Heart right ventricle (tissue), 16 donors: ENCODE data around the gene ZNF219. TPM values are rescaled to one million over a fixed set of nuclear protein-coding genes. Genes with fewer than 3 reads are reported as not detected.
A peak's percentile ranks its signal among the peaks of the same experiment; 100 is the strongest.
"Not testable (repeated sequence)": the region's sequence is repeated elsewhere in the genome, so short reads cannot be mapped to it uniquely, and the experiment has no call there.

ENCODE experiments used
- ATAC-seq, 8 donors: fragments of 200-7000 bp; cut with Tn5 transposase; one replicate each; pipeline ENCODE4 v1.9.1; 2020; ENCODE audit warnings: mild to moderate bottlenecking in 8 of 8, moderate library complexity in 8 of 8, moderate number of reproducible peaks in 1 of 8
- DNase-seq, 2 donors: peaks; one replicate each; pipeline ENCODE4 v3.0.0-alpha.2; 2020
- H3K27ac ChIP-seq, 10 donors: fragments of 200-600 bp; sonication (generic) in 2 of 10; one replicate each; pipeline versions ENCODE4 v1.5.0 to v1.8.0; 2020 to 2022; ENCODE audit warnings: mild to moderate bottlenecking in 3 of 10
- H3K27me3 ChIP-seq, 7 donors: fragments of 200-600 bp; one replicate each; pipeline ENCODE4 v1.8.0; 2021 to 2022; ENCODE audit warnings: mild to moderate bottlenecking in 2 of 7
- H3K36me3 ChIP-seq, 9 donors: fragments of 200-600 bp; sonication (generic) in 1 of 9; one replicate each; pipeline versions ENCODE4 v1.5.0 to v1.8.0; 2020 to 2022; ENCODE audit warnings: mild to moderate bottlenecking in 2 of 9
- H3K4me1 ChIP-seq, 9 donors: fragments of 200-600 bp; sonication (generic) in 1 of 9; one replicate each; pipeline versions ENCODE4 v1.5.0 to v1.8.0; 2020 to 2022; ENCODE audit warnings: mild to moderate bottlenecking in 4 of 9
- H3K4me3 ChIP-seq, 10 donors: fragments of 200-600 bp; sonication (generic) in 2 of 10; one replicate each; pipeline versions ENCODE4 v1.5.0 to v1.8.0; 2020 to 2022; ENCODE audit warnings: mild to moderate bottlenecking in 7 of 10, moderate library complexity in 2 of 10
- H3K9me3 ChIP-seq, 11 donors: fragments of 200-600 bp in 10 of 11; sonication (generic) in 2 of 11; one replicate each; pipeline versions ENCODE4 v1.5.0 to v1.8.0; 2013 to 2022; ENCODE audit warnings: mild to moderate bottlenecking in 2 of 11, control low read depth in 1 of 11, moderate library complexity in 1 of 11
- CTCF ChIP-seq, 9 donors: fragments of 200-600 bp; sonication (generic) in 2 of 9; IDR thresholded peaks; one replicate each; pipeline versions ENCODE4 v1.5.0 to v1.8.0; 2021 to 2022; ENCODE audit warnings: antibody characterized with exemption in 9 of 9, mild to moderate bottlenecking in 5 of 9, moderate library complexity in 1 of 9
- WGBS, 2 donors: extraction: QIAGEN DNeasy Blood & Tissue Kit; methylation state at CpG; one replicate each; pipeline ENCODE4 v1.1.7; 2013; ENCODE audit warnings: inconsistent platforms in 1 of 2; 5-methylcytosine and 5-hydroxymethylcytosine counted together
- intact Hi-C, 10 donors: fragments of 100-400 bp; cut with DNase I; formaldehyde crosslinking; loops; one replicate each; pipeline versions ENCODE4 v1.11.1 to v1.14.2; 2022
- polyA plus RNA-seq, 2 donors: library from polyadenylated mRNA; stranded (reverse); fragments of 200-250 nt; gene quantifications; one replicate each; pipeline ENCODE4 v1.2.3, GENCODE V29; 2013
- total RNA-seq, 10 donors: library from RNA; stranded (reverse); fragmentation: NEBNext Ultra II Directional in 3 of 10; extraction: Animal tissue kit (Norgen Biotek cat#: 25700) in 3 of 10; gene quantifications; one replicate each; pipeline versions ENCODE4 v1.2.1 to v1.2.4, GENCODE V29; 2021 to 2023
- donor health status: Arrhythmogenic right ventricular cardiomyopathy.
- donor health status: ischemic (EF 13 %, LVEDD 7.1; RV severe dilation, severe dysfunction).
- donor health status: healthy with polysubstance abuse.
- donor health status: DM: no; HTN: yes; CAD: no.
- donor health status: DM: no; HTN: no; CAD: no.
- donor health status: ischemic (EF 25% LVEDD 6.9; RV normal size, moderate dysfunction).
- donor health status: ischemic (EF 25% LVEDD 5.7; RV mildly dilated, moderate dysfunction).
- donor health status: healthy.
- donor health status: DM: yes; HTN: yes; CAD: no.
- donor health status: Ischemic cardiomyopathy.
- donor health status: ischemic (EF 35%, LVEDD 5.7; RV mildly dilated, moderate dysfunction).
- donor health status: nonischemic (EF 11% LVEDD 7.7; RV severe dilation, severe dysfunction).
- donor health status: DM: yes; HTN: yes; CAD: no.
- donor health status: PGD.
- donor health status: ischemic (EF 29% LVEDD 5.4; RV normal size, mild dysfunction).
- donor health status: nonischemic (EF 23%, LVEDD 6.1; RV moderate dilation, normal function).

ZNF219 gene
- total and polyA plus RNA-seq, 12 donors, result 22.1 to 58.4 (median 34.6) TPM

GRCh38 chr14:21043974-21044618 is 54.4 kb downstream of the ZNF219 start:
- no peak overlapping the region for H3K4me3 ChIP-seq
- ATAC-seq (peak in 6 of 8 donors; percentile 8 to 57 (median 38)), DNase-seq (peak in 1 of 2 donors; percentile 58)
- H3K27ac ChIP-seq, result peak overlapping the region in 7 of 10 donors; percentile 6 to 67 (median 30)
- WGBS, 2 donors, result 24 to 35% methylated on average over 6 of the region's 6 CpGs
- peaks cover 0 to 7% (median 0%) of the 10 kb centered on the region in 7 donors for H3K27me3 ChIP-seq
- H3K4me1 ChIP-seq, result peaks cover 13 to 50% (median 38%) of the 10 kb centered on the region in 9 donors
- intact Hi-C loops, result loop anchor here in 4 of 10 donors (5.0 to 10.0 kb wide), 5 partner anchors 37 to 347 kb away; no protein-coding TSS in a partner anchor
- no peaks in the 10 kb centered on the region for H3K9me3 ChIP-seq
- no peak for TF ChIP-seq CTCF (IDR thresholded peaks at IDR 0.05)
- no peaks in the 10 kb centered on the region for H3K36me3 ChIP-seq

GRCh38 chr14:21043387-21043973 is 55.0 kb downstream of the ZNF219 start:
- 27 to 29% methylated on average over 2 of the region's 2 CpGs for WGBS, 2 donors

GRCh38 chr14:21042918-21043317 is 55.5 kb downstream of the ZNF219 start:
- Histone ChIP-seq H3K27ac (peak overlapping the region in 5 of 10 donors; percentile 6 to 67 (median 49)), H3K36me3 (no peaks in the 10 kb centered on the region), H3K27me3 (peaks cover 0 to 7% (median 0%) of the 10 kb centered on the region in 7 donors), H3K4me3 (no peak overlapping the region), H3K4me1 (peaks cover 13 to 50% (median 44%) of the 10 kb centered on the region in 9 donors), H3K9me3 (no peaks in the 10 kb centered on the region)
- no peak for DNase-seq
- intact Hi-C loops, result loop anchor here in 4 of 10 donors (5.0 to 10.0 kb wide), 5 partner anchors 36 to 346 kb away; no protein-coding TSS in a partner anchor
- ATAC-seq, result peak in 1 of 8 donors; percentile 19
- 35 to 44% methylated on average over 8 of the region's 8 CpGs for WGBS, 2 donors
- no peak for TF ChIP-seq CTCF (IDR thresholded peaks at IDR 0.05)

More at GRCh38 chr14:21043387-21043973, 55.0 kb downstream of the ZNF219 start:
- TF ChIP-seq CTCF (IDR thresholded peaks at IDR 0.05), result no peak
- intact Hi-C loops, result loop anchor here in 4 of 10 donors (5.0 to 10.0 kb wide), 5 partner anchors 36 to 346 kb away; no protein-coding TSS in a partner anchor
- H3K4me3 ChIP-seq, result no peak overlapping the region
- H3K36me3 ChIP-seq, result no peaks in the 10 kb centered on the region
- ATAC-seq (peak in 2 of 8 donors; percentile 5 to 39), DNase-seq (no peak)
- H3K4me1 ChIP-seq, result peaks cover 13 to 50% (median 40%) of the 10 kb centered on the region in 9 donors
- H3K27me3 ChIP-seq, result peaks cover 0 to 7% (median 0%) of the 10 kb centered on the region in 7 donors
- H3K27ac ChIP-seq, result peak overlapping the region in 8 of 10 donors; percentile 6 to 67 (median 30)
- H3K9me3 ChIP-seq, result no peaks in the 10 kb centered on the region

GRCh38 chr14:21041676-21042433 is 56.6 kb downstream of the ZNF219 start, which contains the start of gene RNASE7:
Gene RNASE7, plus strand, starts transcription at chr14:21042362. Its CDS starts 631 bp downstream, at chr14:21042993.
- no peaks in the 10 kb centered on the region for H3K36me3 ChIP-seq
- peaks cover 0 to 7% (median 0%) of the 10 kb centered on the region in 7 donors for H3K27me3 ChIP-seq
- no peak for TF ChIP-seq CTCF (IDR thresholded peaks at IDR 0.05)
- no peak for ATAC-seq
- H3K4me3 ChIP-seq, result no peak within 1 kb of the TSS
- H3K9me3 ChIP-seq, result no peaks in the 10 kb centered on the region
- intact Hi-C loops, result loop anchor here in 6 of 10 donors (2.0 to 10.0 kb wide), 7 partner anchors 27 to 345 kb away; no protein-coding TSS in a partner anchor
- H3K27ac ChIP-seq, result peak within 1 kb of the TSS in 5 of 10 donors; percentile 6 to 67 (median 49)
- DNase-seq, result no peak
- WGBS, 2 donors, result 77 to 81% methylated on average over 11 of the region's 11 CpGs
- peaks cover 13 to 53% (median 44%) of the 10 kb centered on the region in 9 donors for H3K4me1 ChIP-seq

- not testable (repeated sequence) for DNase-seq, H3K9me3 ChIP-seq, H3K27ac ChIP-seq, ATAC-seq, H3K4me3 ChIP-seq, H3K36me3 ChIP-seq, H3K27me3 ChIP-seq
- intact Hi-C loops, result loop anchor here in 7 of 10 donors (1.0 to 10.0 kb wide), 9 partner anchors 26 to 344 kb away; no protein-coding TSS in a partner anchor
- H3K4me1 ChIP-seq, result peaks cover 13 to 53% (median 44%) of the 10 kb centered on the region in 9 donors
- 87 to 90% methylated on average over 3 of the region's 3 CpGs for whole genome bisulfite sequencing, 2 donors
These were observed 57.5 kb downstream of the ZNF219 start for GRCh38 chr14:21040941-21041340.
